Vagina (tissue), 2 donors: ENCODE results near the gene CMTR2. TPM values are rescaled to one million over a fixed set of nuclear protein-coding genes. Genes with fewer than 3 reads are reported as not detected.
"Not testable (repeated sequence)": the region's sequence is repeated elsewhere in the genome, so short reads cannot be mapped to it uniquely, and the experiment has no call there.

ENCODE experiments used
- DNase-seq, 2 donors: peaks; one replicate each; pipeline ENCODE4 v3.0.0-alpha.2; 2017; ENCODE audit errors: extremely low spot score in 2 of 2
- H3K27ac ChIP-seq: fragments of 200-600 bp; sonication (generic); one replicate; pipeline ENCODE4 v1.5.1; 2019
- H3K27me3 ChIP-seq: fragments of 200-600 bp; sonication (generic); one replicate; pipeline ENCODE4 v1.5.1; 2019
- H3K36me3 ChIP-seq, 2 donors: fragments of 200-600 bp; sonication (generic); one replicate each; pipeline ENCODE4 v1.5.1; 2017 to 2019
- H3K4me1 ChIP-seq: fragments of 200-600 bp; sonication (generic); one replicate; pipeline ENCODE4 v1.5.1; 2019
- H3K4me3 ChIP-seq, 2 donors: fragments of 200-600 bp; sonication (generic); 1 replicate in 1 of 2; 2 replicates in 1 of 2; pipeline ENCODE4 v1.5.1; 2016 to 2019
- H3K9me3 ChIP-seq: fragments of 200-600 bp; sonication (generic); one replicate; pipeline ENCODE4 v1.5.1; 2019
- POLR2A ChIP-seq, 2 donors: fragments of 450-650 bp; IDR thresholded peaks; one replicate each; pipeline ENCODE4 v1.6.1; 2017; ENCODE audit warnings: antibody characterized with exemption in 2 of 2, mild to moderate bottlenecking in 2 of 2, moderate library complexity in 2 of 2
- POLR2AphosphoS5 ChIP-seq, 2 donors: sonication (generic); formaldehyde crosslinking; IDR thresholded peaks; one replicate each; pipeline ENCODE4 v1.9.0; 2017; ENCODE audit warnings: antibody characterized with exemption in 2 of 2, mild to moderate bottlenecking in 2 of 2, low read depth in 1 of 2; ENCODE audit not compliant: insufficient read depth in 1 of 2
- intact Hi-C: fragments of 100-400 bp; cut with DNase I; formaldehyde crosslinking; loops from one replicate; pipeline ENCODE4 v1.15.1; 2023
- total RNA-seq: library from RNA; depleted of rRNA; stranded (reverse); fragments of >200 nt; gene quantifications from one replicate; pipeline ENCODE4 v1.2.3, GENCODE V29; 2016
- TF ChIP-seq, protein P1 (sequence below), 3 experiments: fragments of 450-650 bp in 2 of 3; fragments of 200-600 bp in 1 of 3; sonication (generic) in 1 of 3; IDR thresholded peaks; one replicate each; pipeline ENCODE4 v1.5.1; 2017 to 2019; ENCODE audit warnings: antibody characterized with exemption in 3 of 3, mild to moderate bottlenecking in 2 of 3, moderate library complexity in 2 of 3

Gene CMTR2
- total RNA-seq, 1 donor from 2014 or later = 19.6 TPM

DNA sequence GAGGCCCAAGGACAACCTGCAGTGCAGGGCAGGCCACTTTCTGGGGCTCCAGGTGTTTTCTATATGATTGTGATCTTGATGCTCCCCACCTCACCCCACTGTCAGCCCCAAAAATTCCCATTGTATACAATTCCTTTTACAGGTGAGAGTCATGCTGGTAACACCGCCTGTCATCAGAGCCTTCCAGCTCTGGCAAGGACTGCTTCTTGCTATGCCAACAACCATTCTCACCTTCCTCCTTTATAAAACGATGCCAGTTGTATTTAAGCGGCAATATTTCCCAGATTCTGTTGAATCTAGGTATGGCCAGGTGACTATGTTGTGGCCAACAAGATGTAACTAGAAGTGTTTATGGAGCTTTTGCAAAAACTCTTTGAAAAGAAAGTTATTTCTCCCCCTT, 38.9 kb upstream of the CMTR2 start:
- Histone ChIP-seq H3K4me1 (no peaks in the 10 kb centered on the region), H3K27me3 (no peaks in the 10 kb centered on the region), H3K36me3 (no peaks in the 10 kb centered on the region), H3K4me3 (no peak overlapping the region), H3K27ac (no peak overlapping the region), H3K9me3 (no peaks in the 10 kb centered on the region)
- TF ChIP-seq POLR2AphosphoS5 (IDR thresholded peaks at IDR 0.05; ENCODE audit: insufficient read depth in 1 of 2, low read depth in 1 of 2) (no peak), POLR2A (IDR thresholded peaks at IDR 0.05) (no peak)
- TF ChIP-seq, protein P1, sequence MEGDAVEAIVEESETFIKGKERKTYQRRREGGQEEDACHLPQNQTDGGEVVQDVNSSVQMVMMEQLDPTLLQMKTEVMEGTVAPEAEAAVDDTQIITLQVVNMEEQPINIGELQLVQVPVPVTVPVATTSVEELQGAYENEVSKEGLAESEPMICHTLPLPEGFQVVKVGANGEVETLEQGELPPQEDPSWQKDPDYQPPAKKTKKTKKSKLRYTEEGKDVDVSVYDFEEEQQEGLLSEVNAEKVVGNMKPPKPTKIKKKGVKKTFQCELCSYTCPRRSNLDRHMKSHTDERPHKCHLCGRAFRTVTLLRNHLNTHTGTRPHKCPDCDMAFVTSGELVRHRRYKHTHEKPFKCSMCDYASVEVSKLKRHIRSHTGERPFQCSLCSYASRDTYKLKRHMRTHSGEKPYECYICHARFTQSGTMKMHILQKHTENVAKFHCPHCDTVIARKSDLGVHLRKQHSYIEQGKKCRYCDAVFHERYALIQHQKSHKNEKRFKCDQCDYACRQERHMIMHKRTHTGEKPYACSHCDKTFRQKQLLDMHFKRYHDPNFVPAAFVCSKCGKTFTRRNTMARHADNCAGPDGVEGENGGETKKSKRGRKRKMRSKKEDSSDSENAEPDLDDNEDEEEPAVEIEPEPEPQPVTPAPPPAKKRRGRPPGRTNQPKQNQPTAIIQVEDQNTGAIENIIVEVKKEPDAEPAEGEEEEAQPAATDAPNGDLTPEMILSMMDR (IDR thresholded peaks at IDR 0.05) = no peak
- intact Hi-C loops = no loop called here
- no peak for DNase-seq

DNA sequence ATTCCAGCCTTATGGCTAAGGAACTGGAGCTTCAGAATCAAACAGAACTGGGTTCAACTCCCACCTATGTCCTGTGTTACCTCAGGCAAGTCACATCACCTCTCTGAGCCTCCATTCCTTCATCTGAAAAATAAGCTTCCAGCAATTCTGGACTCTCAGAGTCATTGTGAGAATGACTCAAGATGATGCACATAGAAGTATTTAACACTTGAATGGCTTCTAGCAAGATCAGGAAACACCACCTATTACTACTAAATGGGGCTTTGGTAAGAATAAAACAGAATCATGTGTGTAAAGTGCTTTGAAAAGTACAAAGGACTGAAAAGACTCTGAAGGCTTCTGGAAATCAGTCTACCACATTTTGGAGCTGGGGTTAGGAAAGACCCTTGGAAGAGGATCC, 38.5 kb upstream of the CMTR2 start:
- no peaks in the 10 kb centered on the region for H3K4me1 ChIP-seq
- no peak overlapping the region for H3K27ac ChIP-seq
- no peak for DNase-seq
- H3K9me3 ChIP-seq = no peaks in the 10 kb centered on the region
- H3K4me3 ChIP-seq = no peak overlapping the region
- TF ChIP-seq, protein P1 (IDR thresholded peaks at IDR 0.05) = no peak
- TF ChIP-seq POLR2A (IDR thresholded peaks at IDR 0.05) (no peak), POLR2AphosphoS5 (IDR thresholded peaks at IDR 0.05; ENCODE audit: insufficient read depth in 1 of 2, low read depth in 1 of 2) (no peak)
- no peaks in the 10 kb centered on the region for H3K27me3 ChIP-seq
- intact Hi-C loops = no loop called here
- H3K36me3 ChIP-seq = no peaks in the 10 kb centered on the region

DNA sequence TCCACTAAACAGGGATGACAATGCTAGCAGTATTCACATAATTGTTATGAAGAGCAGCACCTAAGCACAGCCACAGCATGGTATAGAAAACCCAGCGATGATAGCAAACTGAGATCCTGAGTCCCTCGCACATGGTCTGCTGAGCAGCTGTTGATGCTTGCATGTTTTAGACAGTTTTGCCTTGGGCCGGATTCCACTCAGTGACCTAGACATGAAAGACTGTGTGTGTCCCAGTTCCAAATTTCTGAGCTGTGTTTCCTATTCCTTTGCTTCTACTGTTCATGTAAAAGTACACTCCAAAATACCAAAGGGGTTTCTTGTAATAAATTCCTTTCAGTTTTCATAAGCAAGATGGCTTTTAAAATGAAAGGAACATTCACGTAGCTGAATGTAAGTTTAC, 30.8 kb upstream of the CMTR2 start:
- intact Hi-C loops = no loop called here
- DNase-seq = no peak
- Histone ChIP-seq H3K9me3 (no peaks in the 10 kb centered on the region), H3K4me1 (no peaks in the 10 kb centered on the region), H3K36me3 (no peaks in the 10 kb centered on the region), H3K4me3 (no peak overlapping the region), H3K27ac (no peak overlapping the region), H3K27me3 (no peaks in the 10 kb centered on the region)
- no peak for TF ChIP-seq POLR2A (IDR thresholded peaks at IDR 0.05)
- no peak for TF ChIP-seq POLR2AphosphoS5 (IDR thresholded peaks at IDR 0.05; ENCODE audit: insufficient read depth in 1 of 2, low read depth in 1 of 2)
- TF ChIP-seq, protein P1 (IDR thresholded peaks at IDR 0.05) = no peak

DNA sequence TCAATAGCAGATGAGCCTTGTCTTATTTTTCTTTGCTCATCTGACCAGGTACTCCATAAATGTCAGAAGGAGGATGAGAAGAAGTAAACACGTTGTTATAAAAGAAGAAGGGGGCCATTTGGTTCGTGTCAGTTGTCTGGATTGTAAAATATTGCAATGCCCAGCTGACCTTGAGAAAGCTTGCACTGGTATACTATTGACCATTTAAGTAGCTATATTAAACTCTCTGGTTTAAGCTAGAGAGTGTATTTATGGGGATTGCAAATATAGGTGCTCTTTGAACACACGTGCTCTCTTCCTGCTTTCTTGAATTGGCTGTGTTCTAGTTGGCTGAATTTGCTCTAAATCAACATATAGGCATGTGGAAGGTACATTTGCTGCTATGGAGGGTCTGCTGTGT, 26.1 kb upstream of the CMTR2 start:
- intact Hi-C loops = no loop called here
- no peaks in the 10 kb centered on the region for H3K9me3 ChIP-seq
- no peak for TF ChIP-seq POLR2A (IDR thresholded peaks at IDR 0.05)
- TF ChIP-seq POLR2AphosphoS5 (IDR thresholded peaks at IDR 0.05; ENCODE audit: insufficient read depth in 1 of 2, low read depth in 1 of 2) = no peak
- TF ChIP-seq, protein P1 (IDR thresholded peaks at IDR 0.05) = no peak
- H3K4me3 ChIP-seq = no peak overlapping the region
- H3K36me3 ChIP-seq = no peaks in the 10 kb centered on the region
- H3K27me3 ChIP-seq = no peaks in the 10 kb centered on the region
- H3K4me1 ChIP-seq = no peaks in the 10 kb centered on the region
- DNase-seq = no peak
- no peak overlapping the region for H3K27ac ChIP-seq

DNA sequence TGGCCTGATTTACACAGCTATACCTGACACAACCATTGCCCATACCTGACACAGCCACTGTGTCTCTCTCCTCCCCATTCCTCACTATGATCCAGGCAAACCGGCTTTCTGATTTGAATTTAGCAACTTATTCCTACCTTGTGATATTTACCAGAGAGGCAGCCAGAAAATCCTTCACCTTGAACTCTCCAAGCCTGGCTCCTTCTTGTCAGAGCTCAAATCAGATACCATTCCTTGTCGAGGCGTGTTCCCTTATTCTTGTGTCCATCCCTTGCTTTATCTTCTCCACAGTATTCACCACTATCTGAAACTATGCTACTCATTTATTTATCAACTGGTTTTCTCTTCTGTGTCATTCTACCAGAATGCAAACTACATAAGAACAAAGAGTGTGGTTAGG, 24.4 kb upstream of the CMTR2 start:
- H3K27me3 ChIP-seq, H3K4me1 ChIP-seq, H3K27ac ChIP-seq, DNase-seq, H3K9me3 ChIP-seq, intact Hi-C loops, H3K4me3 ChIP-seq, H3K36me3 ChIP-seq: not testable (repeated sequence)
